Activated naive CD4-positive, alpha-beta T cell treated with Interleukin-2 at 50 U/mL for 16 hours (primary cell): ENCODE results near the gene GPR39.
"Not testable (repeated sequence)": the region's sequence is repeated elsewhere in the genome, so short reads cannot be mapped to it uniquely, and the experiment has no call there.

Experiments used
- DNase-seq: peaks from one replicate; pipeline ENCODE4 v3.0.0-alpha.2; 2020

Gene GPR39

DNA sequence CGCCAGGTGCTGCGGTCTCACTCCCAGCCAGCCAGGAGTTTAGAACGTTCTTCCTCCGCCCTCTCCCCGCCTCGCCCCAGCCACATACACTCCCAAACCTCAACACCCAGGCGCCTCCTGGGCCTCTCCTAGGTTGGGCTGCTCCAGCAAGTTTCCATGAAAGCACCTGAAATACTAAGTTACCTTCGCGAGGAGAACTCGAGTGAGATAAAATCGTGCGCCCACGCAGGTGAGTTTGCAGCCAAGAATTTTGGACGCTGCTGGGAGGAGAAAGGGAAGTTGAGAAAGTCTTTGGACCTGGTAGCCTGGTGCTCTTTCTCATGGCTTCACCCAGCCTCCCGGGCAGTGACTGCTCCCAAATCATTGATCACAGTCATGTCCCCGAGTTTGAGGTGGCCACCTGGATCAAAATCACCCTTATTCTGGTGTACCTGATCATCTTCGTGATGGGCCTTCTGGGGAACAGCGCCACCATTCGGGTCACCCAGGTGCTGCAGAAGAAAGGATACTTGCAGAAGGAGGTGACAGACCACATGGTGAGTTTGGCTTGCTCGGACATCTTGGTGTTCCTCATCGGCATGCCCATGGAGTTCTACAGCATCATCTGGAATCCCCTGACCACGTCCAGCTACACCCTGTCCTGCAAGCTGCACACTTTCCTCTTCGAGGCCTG is at the start of gene GPR39:
Gene GPR39 (plus strand): TSS at position 83 of the 673 bp plus-strand sequence.
- no peak for DNase-seq

DNA sequence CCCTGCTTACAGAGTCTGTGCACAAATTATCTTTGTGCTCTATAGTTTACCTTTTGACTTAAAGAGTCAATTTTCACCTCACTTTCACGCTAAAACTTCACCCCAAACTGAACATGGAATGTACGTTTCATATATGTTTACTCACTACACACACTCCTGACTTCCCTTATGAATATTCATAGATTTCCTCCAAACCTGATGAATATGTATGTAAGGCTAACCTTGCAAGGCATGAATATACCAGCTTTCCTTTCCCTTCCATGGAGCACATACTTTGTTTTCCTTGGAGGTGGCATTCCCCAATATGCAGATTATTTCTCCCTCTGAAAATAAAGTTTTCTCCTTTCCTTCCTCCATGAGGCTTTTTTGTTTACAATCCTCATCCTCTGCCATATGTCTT is 48.4 kb upstream of the GPR39 start:
- DNase-seq = no peak

GRCh38 chr2:132372276-132372675 is 44.3 kb upstream of the GPR39 start:
- DNase-seq = no peak

DNA sequence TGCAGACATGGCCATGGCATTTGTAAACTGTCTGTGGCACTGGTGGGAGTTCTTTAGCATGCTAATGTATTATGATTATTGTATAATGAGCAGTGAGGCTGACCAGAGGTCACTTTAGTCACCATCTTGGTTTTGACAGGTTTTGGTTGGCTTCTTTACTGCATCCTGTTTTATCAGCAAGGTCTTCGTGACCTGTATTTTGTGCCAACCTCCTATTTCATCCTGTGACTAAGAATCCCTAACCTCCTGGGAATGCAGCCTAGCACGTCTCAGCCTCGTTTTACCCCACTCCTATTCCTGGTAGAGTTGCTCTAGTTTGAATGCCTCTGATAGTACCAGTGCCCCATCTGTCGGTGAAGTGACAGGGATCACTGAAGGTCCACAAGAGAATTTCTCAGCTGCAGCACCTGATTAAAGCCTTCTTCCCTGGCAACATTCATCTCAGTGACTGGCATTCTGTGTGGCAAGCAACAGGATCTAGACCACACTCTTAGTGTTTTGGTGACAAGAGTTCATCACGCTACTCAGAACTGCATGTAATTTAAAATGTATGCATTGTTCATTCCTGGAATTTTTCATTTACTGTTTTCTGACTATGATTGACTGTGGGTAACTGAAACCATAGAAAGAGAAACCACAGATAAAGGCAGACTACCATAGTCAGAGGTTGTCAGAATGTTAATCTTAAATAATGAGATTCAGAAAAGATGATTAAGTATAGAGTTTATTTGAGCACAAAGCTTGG is 43.0 kb upstream of the GPR39 start:
- no peak for DNase-seq

DNA sequence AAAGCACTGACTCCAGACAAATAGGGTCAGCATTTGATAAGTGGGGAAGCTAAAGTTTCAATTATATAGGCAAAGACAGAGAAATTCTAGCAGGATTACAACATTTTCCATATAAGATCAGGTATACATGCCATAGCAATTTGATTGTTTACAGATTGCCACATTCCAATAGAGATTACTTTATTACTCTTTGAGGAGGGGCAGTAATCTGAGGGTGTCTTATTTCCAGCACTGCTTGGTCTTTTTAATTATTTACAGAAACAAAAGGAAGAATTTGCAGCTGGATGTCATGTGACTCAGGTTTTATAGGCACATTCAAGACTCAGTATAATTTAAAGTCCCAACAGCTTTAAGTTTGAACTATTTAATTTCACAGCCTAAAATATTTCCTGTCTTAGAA is 42.5 kb upstream of the GPR39 start:
- DNase-seq = no peak

DNA sequence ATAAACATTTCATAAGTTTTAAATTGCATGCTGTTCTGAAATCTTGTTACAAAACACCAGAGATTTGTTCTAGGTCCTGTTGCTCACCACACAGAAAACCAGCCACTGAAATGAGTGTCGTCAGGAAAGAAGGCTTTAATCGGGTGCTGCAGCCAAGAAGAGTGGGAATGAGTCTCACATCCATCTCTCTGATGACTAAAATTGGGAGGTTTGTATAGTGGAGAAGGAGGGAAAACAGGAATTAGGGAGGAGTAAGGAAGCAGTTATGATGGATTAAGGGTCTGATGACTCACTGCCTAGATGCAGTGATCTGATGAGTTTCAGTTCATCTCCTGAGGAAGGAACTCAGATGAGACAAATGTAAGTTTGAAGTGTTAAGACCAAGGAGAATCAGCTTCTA is 42.1 kb upstream of the GPR39 start:
- no peak for DNase-seq

- no peak for DNase-seq
Measured at GRCh38 chr2:132374961-132375360, 41.6 kb upstream of the GPR39 start.

GRCh38 chr2:132381376-132381775 is 35.2 kb upstream of the GPR39 start:
- no peak for DNase-seq

DNA sequence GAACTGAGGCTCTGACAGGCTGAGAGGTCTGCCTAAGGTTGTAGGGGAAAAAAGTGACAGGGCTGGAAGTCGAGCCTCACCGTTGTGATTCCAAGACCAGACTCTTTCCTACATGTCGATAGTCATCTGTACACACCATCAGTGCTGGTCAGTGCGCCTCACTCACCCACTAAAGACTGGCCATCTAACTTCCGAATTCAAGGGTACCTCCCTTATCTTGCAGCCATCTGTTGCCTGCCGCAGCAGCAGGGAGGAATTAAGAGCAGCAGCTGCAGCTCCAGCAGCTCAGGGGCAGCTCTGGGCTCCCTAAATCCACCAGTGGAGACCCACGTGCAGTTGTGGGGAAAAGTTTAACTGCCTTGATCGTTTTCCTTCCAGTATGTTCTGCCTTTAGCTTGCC is 32.6 kb upstream of the GPR39 start:
- no peak for DNase-seq

DNA sequence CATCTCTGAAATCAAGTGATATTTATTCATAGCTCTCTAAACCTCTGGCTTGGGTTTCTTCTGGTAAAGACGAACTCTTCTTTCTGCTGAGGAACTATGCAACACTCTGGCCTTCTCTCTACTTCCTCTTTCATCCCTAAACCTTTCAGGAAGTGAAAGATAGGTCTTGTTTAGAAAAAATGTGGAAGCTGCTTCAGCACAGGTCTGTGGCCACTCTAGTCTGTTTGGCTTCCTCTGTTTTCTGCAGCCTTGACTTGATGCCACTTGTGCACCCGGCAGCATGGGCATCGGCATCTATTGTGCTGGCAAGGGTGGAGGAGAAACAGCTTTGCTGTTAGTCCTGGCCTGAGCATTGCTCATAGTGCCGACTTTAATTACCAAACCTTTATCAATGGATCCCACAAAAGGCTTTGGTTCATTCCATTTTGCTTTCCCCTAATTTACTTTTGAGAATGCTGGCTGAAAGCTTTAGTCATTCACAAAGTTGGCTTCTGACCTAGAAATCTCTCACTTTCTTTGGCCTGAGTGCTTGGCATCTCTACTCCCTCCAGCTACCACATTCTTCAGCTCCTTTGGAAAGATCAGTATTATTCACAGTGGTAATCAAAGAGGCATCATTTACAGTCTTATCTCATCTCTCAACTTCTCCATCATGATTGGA is 32.0 kb upstream of the GPR39 start:
- DNase-seq = no peak

- no peak for DNase-seq
Measured at GRCh38 chr2:132387126-132387525, 29.5 kb upstream of the GPR39 start.

- DNase-seq = no peak
Measured at GRCh38 chr2:132390076-132390475, 26.5 kb upstream of the GPR39 start.

GRCh38 chr2:132391378-132391777 is 25.2 kb upstream of the GPR39 start:
- DNase-seq = no peak

GRCh38 chr2:132392221-132392620 is 24.4 kb upstream of the GPR39 start:
- DNase-seq = no peak

DNA sequence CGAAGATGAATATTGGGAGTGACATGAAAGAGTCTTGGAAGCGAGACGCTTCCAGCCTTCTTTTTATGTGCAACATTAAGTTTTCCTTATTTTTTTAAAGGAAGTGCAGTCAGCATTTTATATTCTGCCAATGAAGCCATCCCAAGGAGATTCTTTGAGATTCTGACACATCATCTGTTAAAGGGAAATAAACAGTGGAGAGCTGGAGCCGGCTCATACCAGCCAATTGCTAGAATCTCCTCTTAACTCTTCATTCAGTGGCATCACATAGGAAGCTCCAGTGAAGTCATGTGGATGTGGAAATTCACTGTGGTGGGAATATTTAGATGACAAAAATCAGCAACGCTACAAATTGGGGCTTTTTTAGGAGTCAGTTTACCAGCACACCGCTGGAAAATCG is 23.7 kb upstream of the GPR39 start:
- DNase-seq = no peak

DNA sequence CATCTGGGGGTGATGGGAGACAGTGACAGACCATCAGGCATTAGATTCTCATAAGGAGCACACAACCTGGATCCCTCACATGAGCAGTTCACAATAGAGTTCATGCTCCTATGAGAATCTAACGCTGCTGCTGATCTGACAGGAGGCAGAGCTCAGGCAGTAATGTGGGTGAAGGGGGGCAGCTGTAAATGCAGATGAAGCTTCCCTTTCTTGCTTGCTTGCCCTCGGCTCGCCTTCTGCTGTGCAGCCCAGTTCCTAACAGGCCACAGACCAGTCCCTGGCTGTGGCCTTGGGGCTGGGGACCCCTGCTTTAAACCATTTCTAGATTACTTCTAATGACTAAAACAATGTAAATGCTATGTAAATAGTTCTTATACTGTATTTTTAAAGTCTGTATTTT is 19.6 kb upstream of the GPR39 start:
- not testable (repeated sequence) for DNase-seq

- no peak for DNase-seq
Measured at GRCh38 chr2:132400169-132400900, 16.3 kb upstream of the GPR39 start.

DNA sequence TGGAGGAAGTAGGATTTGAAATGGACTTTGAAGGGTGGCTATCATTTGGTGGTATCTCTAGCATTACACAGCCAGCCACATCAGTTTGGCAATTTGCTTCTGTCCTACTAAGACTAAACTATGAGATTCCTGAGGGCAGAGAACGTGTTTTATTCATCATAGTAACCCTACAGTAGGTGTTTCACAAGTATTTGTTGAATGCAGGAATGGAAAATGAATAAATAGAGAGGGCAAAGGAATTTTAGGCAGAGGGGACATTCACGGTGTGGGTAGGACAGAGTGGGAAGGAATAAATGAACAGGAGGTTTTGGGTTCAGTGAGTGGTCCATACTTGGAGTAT is 15.7 kb upstream of the GPR39 start:
- DNase-seq = no peak

GRCh38 chr2:132401326-132401725 is 15.3 kb upstream of the GPR39 start:
- DNase-seq = no peak

DNA sequence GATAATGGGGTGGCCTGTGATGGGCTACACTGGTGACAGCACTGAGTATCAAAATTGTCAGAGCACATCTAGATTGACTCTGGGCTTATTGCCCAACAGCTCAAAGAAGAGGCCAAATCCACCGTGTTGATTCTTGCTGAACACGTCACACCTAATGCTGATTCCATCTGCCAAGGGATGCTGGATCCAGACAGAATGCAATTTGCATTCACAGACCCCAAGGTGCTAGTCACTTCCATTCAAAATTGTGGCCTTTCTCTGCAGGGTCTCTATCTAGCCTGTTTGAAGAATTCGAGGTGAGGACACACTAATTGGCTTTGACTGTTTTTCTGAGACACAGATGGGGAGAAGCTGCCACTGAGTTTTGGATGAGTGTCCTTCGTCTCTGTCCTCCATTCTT is 13.5 kb upstream of the GPR39 start:
- no peak for DNase-seq

- DNase-seq = no peak
Measured at GRCh38 chr2:132404056-132404455, 12.5 kb upstream of the GPR39 start.

GRCh38 chr2:132407784-132408183 is 8.8 kb upstream of the GPR39 start:
- DNase-seq = no peak

DNA sequence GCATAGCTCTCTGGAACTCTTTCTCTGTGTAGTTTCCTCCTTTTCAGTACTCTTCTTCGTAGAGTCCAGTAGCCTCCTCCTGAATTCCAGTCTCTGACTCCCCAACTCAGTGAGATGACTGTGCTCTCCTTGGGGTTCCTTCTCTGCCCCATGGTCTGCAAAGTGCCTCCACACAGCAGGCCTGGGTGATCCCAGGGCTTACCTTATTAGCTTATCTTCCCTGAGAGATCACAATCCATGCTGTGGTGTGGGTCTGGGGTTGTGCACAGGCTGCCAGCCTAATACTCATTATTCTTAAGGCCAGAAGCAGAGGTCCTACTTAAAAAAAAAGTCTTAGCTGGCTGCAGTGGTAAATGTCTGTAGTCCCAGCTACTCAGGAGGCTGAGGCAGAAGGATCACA is 4.6 kb upstream of the GPR39 start:
- DNase-seq = no peak

GRCh38 chr2:132414081-132414480 is 2.5 kb upstream of the GPR39 start:
- no peak for DNase-seq
